NT2/D1 (cell line): Measurements from ENCODE around the gene CCDC63.

Experiments
- YY1 ChIP-seq: IDR thresholded peaks from 2 replicates; pipeline ENCODE4 v1.6.1; 2011; ENCODE audit not compliant: insufficient read length, insufficient read depth
- ZNF274 ChIP-seq: IDR thresholded peaks from 2 replicates; pipeline ENCODE4 v1.6.1; 2011; ENCODE audit warnings: mild to moderate bottlenecking, low read depth, low read length

- TF ChIP-seq ZNF274 (no peak), YY1 (no peak)
These were observed 16.4 kb downstream of the CCDC63 start for GRCh38 chr12:110863161-110863560.
